Hematopoietic multipotent progenitor cell treated with erythropoietin and hydrocortisone succinate and interleukin-3 and kit ligand, for 8 days (in vitro differentiated cells): ENCODE data around the gene STAB1.

Experiments used
- DNase-seq: peaks from one replicate; pipeline ENCODE4 v3.0.0-alpha.2; 2015

The STAB1 gene, protein sequence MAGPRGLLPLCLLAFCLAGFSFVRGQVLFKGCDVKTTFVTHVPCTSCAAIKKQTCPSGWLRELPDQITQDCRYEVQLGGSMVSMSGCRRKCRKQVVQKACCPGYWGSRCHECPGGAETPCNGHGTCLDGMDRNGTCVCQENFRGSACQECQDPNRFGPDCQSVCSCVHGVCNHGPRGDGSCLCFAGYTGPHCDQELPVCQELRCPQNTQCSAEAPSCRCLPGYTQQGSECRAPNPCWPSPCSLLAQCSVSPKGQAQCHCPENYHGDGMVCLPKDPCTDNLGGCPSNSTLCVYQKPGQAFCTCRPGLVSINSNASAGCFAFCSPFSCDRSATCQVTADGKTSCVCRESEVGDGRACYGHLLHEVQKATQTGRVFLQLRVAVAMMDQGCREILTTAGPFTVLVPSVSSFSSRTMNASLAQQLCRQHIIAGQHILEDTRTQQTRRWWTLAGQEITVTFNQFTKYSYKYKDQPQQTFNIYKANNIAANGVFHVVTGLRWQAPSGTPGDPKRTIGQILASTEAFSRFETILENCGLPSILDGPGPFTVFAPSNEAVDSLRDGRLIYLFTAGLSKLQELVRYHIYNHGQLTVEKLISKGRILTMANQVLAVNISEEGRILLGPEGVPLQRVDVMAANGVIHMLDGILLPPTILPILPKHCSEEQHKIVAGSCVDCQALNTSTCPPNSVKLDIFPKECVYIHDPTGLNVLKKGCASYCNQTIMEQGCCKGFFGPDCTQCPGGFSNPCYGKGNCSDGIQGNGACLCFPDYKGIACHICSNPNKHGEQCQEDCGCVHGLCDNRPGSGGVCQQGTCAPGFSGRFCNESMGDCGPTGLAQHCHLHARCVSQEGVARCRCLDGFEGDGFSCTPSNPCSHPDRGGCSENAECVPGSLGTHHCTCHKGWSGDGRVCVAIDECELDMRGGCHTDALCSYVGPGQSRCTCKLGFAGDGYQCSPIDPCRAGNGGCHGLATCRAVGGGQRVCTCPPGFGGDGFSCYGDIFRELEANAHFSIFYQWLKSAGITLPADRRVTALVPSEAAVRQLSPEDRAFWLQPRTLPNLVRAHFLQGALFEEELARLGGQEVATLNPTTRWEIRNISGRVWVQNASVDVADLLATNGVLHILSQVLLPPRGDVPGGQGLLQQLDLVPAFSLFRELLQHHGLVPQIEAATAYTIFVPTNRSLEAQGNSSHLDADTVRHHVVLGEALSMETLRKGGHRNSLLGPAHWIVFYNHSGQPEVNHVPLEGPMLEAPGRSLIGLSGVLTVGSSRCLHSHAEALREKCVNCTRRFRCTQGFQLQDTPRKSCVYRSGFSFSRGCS (N-terminal part only)

DNA sequence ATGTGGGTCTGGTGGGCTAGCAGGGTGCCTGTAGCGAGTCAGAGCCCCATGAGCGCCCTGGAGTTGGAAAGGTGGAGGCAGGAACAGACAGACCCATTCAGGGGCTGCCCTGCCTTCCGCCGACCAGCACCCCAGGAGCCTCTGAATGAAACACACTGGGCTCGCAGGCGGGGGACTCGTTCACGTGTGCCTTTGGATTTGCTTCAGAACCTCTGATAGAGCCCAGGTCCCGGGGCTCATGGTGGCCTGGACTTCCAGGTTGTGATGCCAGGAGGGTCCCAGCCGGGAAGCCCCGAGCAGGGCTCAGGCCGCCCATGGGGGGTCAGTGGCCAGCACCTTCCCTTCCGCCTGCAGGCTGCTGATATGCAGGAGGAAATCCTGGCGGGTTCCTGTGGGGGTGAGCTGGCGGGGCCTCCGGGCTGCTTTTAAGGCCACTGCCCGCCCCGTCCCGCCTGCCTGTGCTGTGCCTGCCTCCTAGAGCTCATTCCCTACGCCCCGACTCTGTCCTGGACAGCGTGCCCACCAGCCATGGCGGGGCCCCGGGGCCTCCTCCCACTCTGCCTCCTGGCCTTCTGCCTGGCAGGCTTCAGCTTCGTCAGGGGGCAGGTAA lies at the start of gene STAB1:
Gene STAB1, plus strand, starts transcription at position 453 of the 610 bp plus-strand sequence. Its CDS starts 76 bp downstream, at position 529.
- no peak for DNase-seq

DNA sequence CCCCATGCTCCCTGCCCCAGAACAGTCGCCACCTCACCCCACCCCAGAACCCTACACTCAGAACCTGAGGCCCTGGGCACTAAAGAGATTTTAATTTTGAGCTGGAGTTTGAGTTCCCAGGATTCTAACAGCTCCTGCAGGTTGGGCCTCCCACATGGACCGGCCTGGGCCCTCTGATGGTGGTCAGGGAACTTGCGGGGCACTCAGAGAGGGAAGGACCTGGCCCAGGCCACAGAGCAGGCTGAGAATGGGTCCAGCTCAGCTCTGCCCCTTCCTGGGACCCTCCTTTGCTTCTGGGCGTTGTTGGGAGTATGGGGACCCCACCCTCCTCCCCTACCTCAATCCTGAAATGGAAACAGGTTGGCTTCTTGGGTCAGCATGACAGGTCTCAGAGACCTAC lies 49.1 kb upstream of the STAB1 start:
- DNase-seq = no peak

DNA sequence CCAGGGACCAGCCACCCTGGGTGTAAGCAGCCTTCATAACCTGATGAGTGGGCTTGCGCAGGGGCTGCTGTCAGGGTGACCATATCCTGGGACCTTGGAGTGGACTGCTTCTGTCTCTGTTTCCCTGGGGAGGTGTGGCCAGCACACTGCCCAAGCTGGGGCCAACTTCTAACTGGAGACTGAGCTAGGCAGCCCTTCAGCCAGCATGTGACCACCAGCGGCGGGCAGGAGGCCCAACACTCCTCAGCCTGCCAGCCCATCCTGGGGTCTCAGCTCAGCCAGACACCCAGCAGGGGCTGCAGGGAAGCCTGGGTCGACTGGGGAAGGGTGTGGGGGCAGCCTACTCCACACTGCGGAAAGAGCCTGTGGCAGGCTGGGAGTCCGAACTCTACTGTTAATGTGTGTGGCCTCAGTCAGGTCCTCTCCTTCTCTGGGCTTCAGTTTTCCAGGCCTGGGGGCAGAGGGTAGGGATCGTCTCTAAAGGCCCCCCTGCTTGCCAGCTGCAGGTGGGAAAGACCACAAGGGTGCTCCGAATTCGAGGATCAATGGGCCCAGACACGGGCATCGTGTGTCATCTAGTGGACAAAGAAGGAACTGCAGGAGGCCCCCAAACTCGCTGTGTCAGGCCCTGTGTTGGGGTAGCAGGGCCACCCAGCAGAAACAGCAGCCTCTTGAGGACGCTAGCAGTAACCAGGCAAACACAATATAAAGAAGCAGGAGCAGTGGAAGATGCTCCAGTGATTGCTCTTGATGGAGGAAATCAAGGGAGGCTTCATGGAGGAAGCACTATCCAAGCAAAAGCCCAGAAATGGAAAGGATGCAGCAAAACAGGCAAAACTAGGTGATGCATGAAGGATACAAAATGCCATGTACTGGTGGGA lies 48.3 kb upstream of the STAB1 start:
- DNase-seq = peak; percentile 80

DNA sequence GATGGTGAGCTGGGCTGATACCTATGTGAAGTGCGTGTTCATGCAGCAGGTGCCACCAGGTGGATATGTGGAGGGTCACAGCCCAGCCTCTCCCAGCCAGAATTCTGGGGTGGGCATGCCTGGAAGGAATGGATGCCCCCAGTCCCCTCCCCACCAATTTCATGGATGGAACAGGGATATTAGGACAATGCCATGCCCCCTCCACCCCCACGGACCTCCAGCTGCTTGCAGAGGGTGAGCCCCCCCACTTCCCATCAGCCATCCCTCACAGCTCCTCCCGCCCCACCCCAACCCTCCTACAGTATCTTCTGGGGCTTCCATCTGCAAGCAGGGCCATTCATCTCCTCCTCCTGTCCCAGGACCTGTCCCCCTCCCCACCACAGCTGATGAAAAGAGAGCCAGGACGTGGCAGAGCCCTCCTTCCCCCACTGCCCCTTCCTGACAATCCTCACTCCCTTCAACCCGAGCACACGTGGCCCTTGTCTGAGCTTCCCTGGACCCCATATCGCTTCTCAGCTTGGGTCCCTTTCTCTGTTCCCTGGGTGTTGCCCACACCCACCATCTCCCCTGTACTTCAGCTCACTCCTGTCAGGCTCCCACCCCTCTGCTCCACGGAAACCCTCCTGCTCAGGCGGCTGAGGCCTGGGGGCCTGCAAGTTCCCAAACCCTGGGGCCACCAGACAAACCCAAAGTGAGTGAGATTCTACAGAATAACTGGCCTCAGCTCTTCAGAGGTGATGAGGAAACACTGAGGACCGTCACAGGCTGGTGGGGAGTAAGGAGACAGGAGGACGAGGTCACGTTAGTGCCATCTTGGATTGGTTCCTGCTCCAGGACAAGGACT lies 47.4 kb upstream of the STAB1 start:
- no peak for DNase-seq

DNA sequence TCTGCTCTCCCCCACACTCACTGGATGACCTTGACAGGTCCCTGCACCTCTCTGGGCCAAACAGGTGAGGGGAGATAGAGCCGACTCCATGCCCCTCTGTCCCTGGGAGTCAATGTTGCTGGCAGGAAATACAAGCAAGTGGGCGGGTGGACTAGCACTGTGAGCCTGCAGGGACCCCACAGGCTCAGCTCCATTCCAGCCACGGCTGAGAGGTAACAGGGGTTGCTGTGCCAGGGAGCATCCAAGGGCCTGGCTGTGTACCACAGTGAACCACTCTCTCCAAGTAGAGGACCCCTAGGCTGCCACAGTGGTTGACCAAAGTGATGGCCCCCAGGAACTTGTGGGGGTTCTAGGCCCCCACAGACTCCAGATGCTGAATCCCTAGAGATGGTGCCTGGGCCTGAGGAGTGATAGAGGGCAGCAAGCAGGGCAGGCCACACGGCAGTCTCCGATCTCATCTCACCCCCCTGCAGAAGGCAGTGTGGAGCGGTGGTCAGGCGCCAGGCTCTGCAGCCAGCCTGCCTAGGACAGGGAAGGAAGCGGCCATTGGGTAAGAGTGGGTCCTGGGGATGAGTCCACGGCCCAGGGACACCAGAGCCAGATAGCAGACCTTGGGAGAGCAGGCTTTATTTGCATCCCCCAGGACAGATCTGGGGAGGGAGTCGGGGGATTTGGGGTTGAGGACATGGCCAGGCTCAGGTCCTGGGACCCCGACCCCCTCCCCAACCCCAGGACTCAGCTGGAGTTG lies 44.5 kb upstream of the STAB1 start:
- DNase-seq = no peak

DNA sequence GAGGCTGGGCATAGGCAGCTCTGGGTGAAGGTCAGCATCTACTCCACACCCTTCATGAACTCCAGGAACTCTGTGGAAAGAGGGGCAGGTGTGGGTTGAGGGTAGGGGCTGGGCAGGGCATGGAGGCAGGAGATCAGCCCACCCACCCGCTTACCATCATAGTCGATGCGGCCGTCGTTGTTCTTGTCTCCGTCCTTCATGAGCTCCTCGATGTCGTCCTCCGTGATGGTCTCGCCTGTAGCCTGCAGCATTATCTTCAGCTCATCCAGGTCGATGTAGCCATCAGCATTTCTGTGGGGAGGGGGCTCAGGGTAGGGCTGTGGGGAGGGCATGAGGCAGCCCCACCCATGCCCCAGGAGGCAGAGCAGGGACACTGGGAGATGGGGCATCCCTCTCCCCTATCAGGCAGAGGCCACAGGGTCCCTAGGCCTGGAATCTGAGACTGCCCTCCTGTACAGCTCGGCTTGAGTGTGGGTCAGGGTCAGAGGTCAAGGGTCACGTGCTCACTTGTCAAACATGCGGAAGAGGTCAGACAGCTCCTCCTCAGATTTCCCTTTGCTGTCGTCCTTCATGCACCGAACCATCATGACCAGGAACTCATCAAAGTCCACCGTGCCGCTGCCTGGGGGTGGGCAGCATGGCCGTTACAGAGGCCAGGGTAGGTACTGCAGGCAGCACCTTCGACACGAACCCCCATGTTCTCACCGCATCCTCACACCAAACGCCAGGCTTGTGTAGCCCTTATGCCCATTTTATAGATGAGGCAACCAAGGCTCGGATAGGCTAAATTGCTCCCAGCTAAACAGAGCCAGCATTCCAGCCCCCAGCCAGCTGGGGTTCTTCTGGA lies 43.7 kb upstream of the STAB1 start:
- no peak for DNase-seq

DNA sequence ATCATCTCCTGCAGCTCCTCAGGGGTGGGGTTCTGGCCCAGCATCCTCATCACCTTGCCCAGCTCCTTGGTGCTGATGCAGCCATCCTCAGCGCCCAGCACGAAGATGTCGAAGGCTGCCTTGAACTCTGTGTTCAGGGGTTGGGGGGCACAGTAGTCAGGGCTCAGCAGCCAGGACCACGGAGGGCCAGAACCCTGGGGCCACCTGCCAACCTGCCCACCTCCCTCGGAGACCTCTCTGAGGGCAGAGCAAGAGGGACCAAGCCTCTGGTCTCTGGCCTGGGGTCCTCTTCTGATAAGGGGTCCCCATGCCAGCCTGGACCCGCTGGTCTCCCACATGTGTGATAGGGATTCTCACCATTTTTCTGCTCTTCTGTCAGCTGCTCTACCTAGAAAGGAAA lies 43.0 kb upstream of the STAB1 start:
- no peak for DNase-seq

DNA sequence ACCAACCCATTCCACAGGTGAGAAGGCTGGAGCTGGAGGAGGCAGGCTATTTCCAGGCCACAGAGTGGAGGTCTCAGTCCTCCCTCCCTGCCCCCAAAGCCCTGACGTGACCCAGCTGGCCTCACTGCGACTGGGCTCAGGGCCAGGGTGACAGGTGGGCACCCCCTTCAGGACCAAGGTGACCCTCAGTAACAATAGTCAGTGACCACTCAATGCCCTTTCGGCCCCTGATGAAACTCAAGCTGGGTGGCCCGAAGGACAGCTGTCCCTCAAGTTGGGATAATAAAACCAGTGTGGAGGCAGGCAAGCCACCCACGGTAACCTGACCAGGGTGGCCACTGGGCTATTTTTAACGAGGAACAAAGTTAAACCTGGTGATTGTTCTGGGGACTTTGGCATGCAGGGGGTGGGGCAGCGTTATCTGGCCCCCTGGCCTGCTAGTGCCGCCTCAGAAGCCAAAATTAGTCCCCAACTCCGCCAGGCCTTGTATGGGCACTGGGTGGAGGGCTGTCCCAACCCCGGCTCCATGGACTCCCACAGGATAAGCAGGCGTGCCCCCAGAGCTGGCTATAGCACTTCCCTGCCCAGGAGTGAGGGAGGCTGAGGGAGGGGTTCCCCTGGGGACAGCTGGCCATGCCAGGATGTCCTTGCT lies 42.4 kb upstream of the STAB1 start:
- DNase-seq = no peak

DNA sequence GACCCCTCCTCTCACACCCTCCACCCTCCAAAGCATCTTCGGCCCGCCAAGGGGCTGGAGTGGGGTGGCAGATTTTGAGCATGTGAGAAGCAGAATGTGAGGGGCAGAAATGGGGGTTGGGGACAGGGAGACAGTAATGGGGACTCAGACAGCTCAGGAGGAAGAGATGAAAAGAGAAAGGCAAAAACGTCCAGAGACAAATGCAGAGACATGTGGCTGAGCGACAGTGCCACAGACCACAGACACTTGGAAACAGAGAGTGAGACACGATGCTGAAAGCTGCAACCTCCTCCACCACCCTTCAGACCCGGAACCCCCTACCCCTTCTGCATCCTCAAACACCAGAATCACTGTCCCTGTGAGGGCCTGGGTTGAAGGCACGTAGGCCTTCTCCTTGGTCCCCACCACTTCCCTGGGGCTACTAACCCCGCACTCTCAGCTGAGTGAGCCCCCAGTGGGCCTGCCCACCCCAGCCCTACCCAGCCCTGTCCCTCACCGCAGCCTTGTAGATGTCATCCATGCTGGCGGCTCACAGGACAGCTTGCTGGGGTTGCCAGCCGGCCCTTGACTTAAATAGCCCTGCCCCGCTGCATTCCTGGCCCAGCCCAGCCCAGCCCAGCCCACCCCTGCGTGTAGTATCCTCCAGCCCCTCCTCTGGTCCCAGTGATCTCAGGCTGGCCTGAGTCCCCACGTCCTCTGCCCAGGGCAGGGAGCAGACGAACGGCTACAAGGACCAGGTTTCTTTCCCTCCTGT lies 41.5 kb upstream of the STAB1 start, which contains the start of gene TNNC1:
Gene TNNC1, minus strand, starts transcription at position 546 of the 754 bp plus-strand sequence. Its CDS starts 26 bp downstream, at position 520.
- DNase-seq = no peak

DNA sequence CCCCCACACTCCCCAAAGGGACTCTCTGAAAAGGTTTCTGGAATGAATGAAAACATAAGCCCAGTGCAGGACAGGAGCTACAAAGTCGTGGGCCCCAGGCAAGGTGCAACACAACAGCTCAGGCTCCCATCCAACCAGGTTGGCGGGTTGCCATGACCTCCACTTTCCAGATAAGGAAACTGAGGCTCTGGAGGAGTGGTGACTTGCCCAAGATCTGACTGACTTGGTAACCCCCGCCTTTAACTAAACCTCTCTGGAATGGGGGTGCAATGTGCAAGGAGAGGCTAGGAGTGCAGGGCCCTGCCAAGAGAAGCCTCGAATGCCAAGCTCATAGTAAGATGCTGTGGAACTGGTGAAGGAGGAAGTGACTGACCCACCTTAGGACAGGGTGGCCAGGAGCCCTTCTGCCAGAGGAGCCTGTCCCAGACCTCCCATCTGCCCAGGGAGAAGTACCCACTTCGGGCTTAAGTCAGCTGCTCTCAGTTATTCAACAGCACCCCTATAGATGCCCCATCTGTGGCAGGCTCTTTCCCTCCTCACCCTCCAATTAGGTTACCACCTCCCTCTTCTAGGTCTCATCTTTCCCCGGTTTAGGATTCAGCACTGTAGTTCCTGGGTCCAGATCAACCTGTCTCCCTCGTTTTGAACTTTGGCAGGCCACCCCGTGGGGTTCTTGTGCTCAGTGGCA lies 40.7 kb upstream of the STAB1 start:
- DNase-seq = peak; percentile 45

DNA sequence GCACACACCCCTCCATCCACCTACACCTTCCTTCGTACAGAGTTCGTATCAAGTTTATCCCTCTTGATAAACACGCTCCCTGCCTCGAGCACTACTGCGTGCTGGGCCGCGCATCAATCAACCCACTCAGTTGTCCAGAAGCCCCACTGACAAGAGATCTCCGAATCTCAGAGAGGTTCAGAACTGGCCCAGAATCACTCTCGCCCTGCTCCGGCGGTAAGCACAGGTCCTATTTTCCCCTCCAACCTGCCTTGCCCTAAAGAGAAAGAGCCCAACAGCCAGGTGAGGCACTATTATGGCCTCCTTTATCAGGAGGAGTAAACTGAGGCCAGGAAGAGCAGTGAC lies 40.2 kb upstream of the STAB1 start:
- DNase-seq = no peak

DNA sequence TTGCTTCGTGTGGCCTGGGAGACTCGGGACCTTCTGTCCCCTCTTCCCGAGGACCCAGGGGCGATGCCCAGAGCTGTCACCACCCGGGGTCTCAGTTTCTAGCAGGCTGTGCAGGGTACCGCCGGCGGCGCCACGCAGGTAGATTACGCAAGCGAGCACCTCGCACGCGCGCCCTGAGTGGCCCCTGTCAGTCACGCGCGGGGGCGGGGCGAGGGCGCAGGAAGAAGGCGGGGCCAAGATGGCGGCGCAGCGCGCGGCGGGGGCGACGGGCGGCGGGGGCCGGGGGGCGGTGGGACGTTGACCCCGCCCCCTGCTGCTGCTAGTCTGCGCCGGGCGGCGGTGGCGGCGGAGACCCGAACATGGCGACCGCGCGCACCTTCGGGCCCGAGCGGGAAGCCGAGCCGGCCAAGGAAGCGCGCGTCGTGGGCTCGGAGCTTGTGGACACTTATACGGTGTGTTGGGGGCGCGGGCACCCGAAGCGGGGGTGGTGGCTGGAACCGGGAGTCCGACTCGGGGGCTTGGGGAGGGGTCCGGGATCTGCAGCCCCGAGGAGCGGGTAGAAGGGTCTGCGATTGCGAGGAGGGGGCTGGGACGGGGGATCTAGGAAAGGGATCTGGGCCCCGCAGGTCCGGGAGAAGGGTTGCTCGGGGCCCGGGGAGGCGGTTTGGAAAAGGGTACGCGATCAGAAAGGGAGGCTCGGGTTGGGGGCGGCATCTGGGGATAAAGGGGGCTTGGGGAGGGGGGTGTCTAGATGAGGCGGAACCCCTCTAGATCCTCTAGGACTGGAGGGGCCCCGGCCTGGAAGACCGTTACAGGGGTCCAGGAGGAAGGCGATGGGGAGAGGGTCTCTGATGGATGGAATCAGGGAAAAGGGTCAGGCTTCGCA lies 39.6 kb upstream of the STAB1 start, which contains the start of gene NISCH:
Gene NISCH, plus strand, starts transcription at position 322 of the 886 bp plus-strand sequence. Its CDS starts 38 bp downstream, at position 360.
- peak; percentile 84 for DNase-seq

DNA sequence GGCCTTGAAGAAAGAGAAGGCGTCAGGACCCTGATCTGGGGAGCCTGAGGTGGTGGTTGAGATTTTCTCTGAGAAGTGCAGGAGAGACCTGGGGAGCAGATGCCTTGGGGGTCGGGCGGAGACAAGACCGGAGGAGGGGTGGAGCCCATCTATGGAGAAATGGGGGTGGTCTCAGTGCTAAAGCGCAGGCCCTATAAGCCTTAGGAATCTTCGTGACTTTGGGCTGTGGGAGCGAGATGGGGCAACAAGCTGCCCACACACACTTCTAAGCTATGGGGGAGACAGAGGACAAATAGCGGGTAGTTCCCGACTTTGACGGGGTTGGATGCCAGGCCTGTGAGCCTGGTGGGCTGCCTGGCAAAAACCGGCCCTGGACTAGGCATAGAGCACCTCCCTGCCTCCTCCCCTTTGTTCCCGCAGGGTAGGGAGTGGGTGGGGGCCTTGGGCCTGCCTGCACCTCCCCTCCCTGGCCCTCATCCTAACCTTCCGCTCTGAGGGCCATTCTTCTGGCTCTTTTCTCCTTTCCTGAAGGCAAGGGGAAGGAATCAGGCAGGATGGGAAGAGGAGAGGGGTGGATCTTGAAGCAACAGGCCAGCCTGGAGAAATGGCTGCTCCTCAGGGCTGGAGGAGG lies 38.9 kb upstream of the STAB1 start:
- no peak for DNase-seq

DNA sequence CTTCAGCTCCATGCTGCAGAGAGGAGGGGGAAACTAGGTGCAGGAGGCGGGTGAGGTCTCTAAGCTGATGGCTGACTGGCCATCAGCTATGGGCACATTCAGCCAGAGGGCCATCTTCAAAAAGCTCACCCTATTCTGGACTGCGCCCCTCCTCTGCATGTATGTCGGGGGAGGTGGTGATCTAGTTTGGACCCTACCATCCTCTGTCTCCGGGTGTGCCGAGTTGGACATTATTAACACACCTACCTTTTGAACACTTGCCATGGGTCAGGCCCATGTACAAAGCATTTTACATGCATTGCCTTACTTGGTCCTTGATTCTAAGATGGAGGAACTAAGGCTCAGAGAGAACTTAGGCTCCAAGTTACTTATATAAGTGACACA lies 38.3 kb upstream of the STAB1 start:
- no peak for DNase-seq
